Loucy (cell line): Measurements from ENCODE around the gene MAP4K2.

Experiments used
- H2AFZ ChIP-seq: fragments of 200-600 bp; sonication (generic); 2 replicates; pipeline ENCODE4 v1.6.0; 2016; ENCODE audit warnings: antibody characterized with exemption, mild to moderate bottlenecking, low read length, moderate library complexity
- H3F3A ChIP-seq: fragments of 200-600 bp; 2 replicates; pipeline ENCODE4 v1.6.0; 2016; ENCODE audit warnings: antibody characterized with exemption, low read depth, mild to moderate bottlenecking
- H3K27me3 ChIP-seq: fragments of 200-600 bp; sonication (generic); 2 replicates; pipeline ENCODE4 v1.6.1; 2014; ENCODE audit warnings: low read length, mild to moderate bottlenecking; ENCODE audit not compliant: insufficient read depth, poor library complexity, severe bottlenecking
- H3K36me3 ChIP-seq: fragments of 200-600 bp; sonication (generic); 2 replicates; pipeline ENCODE4 v1.6.1; 2016; ENCODE audit warnings: low read length; ENCODE audit not compliant: insufficient read depth
- H3K4me1 ChIP-seq: fragments of 200-600 bp; sonication (generic); 2 replicates; pipeline ENCODE4 v1.5.1; 2014; ENCODE audit warnings: low read length, mild to moderate bottlenecking; ENCODE audit not compliant: insufficient read depth, poor library complexity, severe bottlenecking
- H3K4me2 ChIP-seq: fragments of 200-600 bp; sonication (generic); 2 replicates; pipeline ENCODE4 v1.6.0; 2014; ENCODE audit warnings: antibody characterized with exemption, low read length, low read depth, mild to moderate bottlenecking; ENCODE audit not compliant: poor library complexity, severe bottlenecking
- H3K4me3 ChIP-seq: fragments of 200-600 bp; sonication (generic); 2 replicates; pipeline ENCODE4 v1.5.1; 2014; ENCODE audit warnings: low read length, mild to moderate bottlenecking, mixed read lengths; ENCODE audit not compliant: poor library complexity, severe bottlenecking
- H3K79me2 ChIP-seq: fragments of 200-600 bp; sonication (generic); 2 replicates; pipeline ENCODE4 v1.6.1; 2014; ENCODE audit warnings: low read length; ENCODE audit not compliant: insufficient read depth
- H3K9ac ChIP-seq: fragments of 200-600 bp; sonication (generic); 2 replicates; pipeline ENCODE4 v1.6.0; 2014; ENCODE audit warnings: mild to moderate bottlenecking, low read depth, low read length, moderate library complexity; ENCODE audit not compliant: poor library complexity, severe bottlenecking
- H3K9me2 ChIP-seq: fragments of 200-600 bp; sonication (generic); replicated peaks from 2 replicates; pipeline ENCODE4 v1.6.1; 2016; ENCODE audit warnings: low read depth, low read length, mixed read lengths
- H3K9me3 ChIP-seq: fragments of 200-600 bp; sonication (generic); 2 replicates; pipeline ENCODE4 v1.6.1; 2014; ENCODE audit warnings: mild to moderate bottlenecking, antibody characterized with exemption, low read length, low read depth; ENCODE audit not compliant: insufficient read depth
- H4K20me1 ChIP-seq: fragments of 200-600 bp; sonication (generic); 2 replicates; pipeline ENCODE4 v1.6.0; 2014; ENCODE audit warnings: antibody characterized with exemption, low read length, mild to moderate bottlenecking; ENCODE audit not compliant: insufficient read depth, poor library complexity, severe bottlenecking
- EZH2phosphoT487 ChIP-seq: fragments of 200-600 bp; IDR thresholded peaks from 2 replicates; pipeline ENCODE4 v1.6.1; 2018; ENCODE audit warnings: antibody characterized with exemption, mild to moderate bottlenecking, moderate library complexity, borderline replicate concordance
- TF ChIP-seq, protein P1 (sequence below): fragments of 200-600 bp; sonication (generic); conservative IDR thresholded peaks from 2 replicates; pipeline ENCODE4 v1.5.1; 2014; ENCODE audit warnings: mild to moderate bottlenecking, antibody characterized with exemption, low read length

The MAP4K2 gene

DNA sequence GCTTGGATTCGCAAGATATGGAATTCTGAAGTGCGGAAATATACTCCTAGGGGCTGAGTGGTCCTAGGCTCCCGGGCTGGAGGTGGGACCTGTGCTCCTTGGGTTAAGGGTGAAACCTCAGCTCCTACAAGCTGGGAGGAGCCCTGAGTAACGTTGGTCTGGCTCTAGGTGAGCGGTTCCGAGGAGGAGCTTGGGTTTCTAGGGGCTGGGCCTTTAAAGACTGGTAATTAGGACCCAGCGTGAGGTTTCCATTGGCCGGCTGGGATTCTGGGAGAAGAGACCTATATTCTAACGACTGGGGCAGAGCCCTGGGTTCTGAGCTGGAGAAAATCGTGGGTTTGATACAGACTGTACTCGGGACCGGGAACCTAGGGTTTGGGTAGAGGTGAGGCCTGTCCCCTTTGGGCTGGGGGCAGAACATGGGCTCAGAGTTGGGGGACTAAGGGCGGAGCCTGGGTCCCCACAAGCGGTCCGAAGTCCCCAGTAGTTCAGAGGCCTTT lies 882 bp upstream of the MAP4K2 start:
- H3K4me1 ChIP-seq = peaks cover 31% of the 10 kb centered on the region
- peak overlapping the region; percentile 85 for H3K4me3 ChIP-seq
- H3K27me3 ChIP-seq = no peaks in the 10 kb centered on the region
- no peaks in the 10 kb centered on the region for H3K9me3 ChIP-seq
- H2AFZ ChIP-seq = peak overlapping the region; percentile 72
- no peaks in the 10 kb centered on the region for H4K20me1 ChIP-seq
- peak overlapping the region; percentile 99 for H3K4me2 ChIP-seq
- no peaks in the 10 kb centered on the region for H3F3A ChIP-seq
- TF ChIP-seq, protein P1, sequence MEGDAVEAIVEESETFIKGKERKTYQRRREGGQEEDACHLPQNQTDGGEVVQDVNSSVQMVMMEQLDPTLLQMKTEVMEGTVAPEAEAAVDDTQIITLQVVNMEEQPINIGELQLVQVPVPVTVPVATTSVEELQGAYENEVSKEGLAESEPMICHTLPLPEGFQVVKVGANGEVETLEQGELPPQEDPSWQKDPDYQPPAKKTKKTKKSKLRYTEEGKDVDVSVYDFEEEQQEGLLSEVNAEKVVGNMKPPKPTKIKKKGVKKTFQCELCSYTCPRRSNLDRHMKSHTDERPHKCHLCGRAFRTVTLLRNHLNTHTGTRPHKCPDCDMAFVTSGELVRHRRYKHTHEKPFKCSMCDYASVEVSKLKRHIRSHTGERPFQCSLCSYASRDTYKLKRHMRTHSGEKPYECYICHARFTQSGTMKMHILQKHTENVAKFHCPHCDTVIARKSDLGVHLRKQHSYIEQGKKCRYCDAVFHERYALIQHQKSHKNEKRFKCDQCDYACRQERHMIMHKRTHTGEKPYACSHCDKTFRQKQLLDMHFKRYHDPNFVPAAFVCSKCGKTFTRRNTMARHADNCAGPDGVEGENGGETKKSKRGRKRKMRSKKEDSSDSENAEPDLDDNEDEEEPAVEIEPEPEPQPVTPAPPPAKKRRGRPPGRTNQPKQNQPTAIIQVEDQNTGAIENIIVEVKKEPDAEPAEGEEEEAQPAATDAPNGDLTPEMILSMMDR = no peak
- TF ChIP-seq EZH2phosphoT487 = no peak
- H3K36me3 ChIP-seq = no peaks in the 10 kb centered on the region
- no peaks in the 10 kb centered on the region for H3K9me2 ChIP-seq
- H3K79me2 ChIP-seq = no peaks in the 10 kb centered on the region; the same call in 1 of the 2 replicates
- peak overlapping the region; percentile 81 for H3K9ac ChIP-seq

DNA sequence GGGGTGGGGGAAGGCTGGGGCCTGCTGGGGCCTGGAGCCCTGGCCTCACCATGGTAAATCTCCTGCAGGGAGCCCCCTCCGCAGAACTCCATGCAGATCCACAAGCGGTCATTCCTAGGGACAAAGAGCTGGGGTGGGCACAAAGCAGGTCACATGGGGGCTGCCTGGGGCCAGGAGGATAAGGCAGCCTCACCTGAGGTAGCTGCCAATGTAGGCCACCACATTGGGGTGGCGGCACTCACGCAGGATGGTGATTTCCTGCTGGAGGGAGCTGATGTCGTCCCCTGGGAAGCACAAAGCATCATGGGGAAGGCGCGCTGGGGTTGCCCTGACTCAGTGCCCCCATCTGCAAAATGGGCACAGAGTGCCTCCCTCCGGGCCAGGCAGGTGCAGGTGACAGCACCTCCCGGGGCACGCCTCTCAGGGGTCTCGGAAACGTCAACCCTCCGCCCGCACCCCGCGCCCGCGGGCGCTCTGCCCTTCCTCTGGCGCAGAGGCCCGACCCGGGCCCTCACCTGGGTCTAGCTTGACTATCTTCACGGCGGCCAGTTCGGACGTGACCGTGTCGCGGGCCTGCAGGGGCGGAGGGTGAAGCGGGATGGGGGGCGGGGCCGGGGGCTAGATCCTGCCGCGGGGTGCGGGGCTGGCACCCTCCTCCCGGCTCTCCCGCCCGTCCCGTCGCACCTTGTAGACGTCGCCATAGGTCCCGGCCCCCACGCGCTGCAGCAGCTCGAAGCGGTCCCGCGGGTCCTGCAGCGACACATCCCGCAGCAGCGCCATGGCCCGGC lies 450 bp downstream of the MAP4K2 start:
- TF ChIP-seq, protein P1 = no peak
- TF ChIP-seq EZH2phosphoT487 = no peak
- H3K9ac ChIP-seq = no peak overlapping the region
- no peaks in the 10 kb centered on the region for H3K9me2 ChIP-seq
- H3K4me3 ChIP-seq = no peak overlapping the region
- no peak overlapping the region for H2AFZ ChIP-seq
- H3K79me2 ChIP-seq = no peaks in the 10 kb centered on the region
- H3K9me3 ChIP-seq = no peaks in the 10 kb centered on the region
- H4K20me1 ChIP-seq = no peaks in the 10 kb centered on the region
- H3K27me3 ChIP-seq = no peaks in the 10 kb centered on the region
- no peak overlapping the region for H3K4me2 ChIP-seq
- H3K4me1 ChIP-seq = peaks cover 31% of the 10 kb centered on the region
- no peaks in the 10 kb centered on the region for H3F3A ChIP-seq
- no peaks in the 10 kb centered on the region for H3K36me3 ChIP-seq

DNA sequence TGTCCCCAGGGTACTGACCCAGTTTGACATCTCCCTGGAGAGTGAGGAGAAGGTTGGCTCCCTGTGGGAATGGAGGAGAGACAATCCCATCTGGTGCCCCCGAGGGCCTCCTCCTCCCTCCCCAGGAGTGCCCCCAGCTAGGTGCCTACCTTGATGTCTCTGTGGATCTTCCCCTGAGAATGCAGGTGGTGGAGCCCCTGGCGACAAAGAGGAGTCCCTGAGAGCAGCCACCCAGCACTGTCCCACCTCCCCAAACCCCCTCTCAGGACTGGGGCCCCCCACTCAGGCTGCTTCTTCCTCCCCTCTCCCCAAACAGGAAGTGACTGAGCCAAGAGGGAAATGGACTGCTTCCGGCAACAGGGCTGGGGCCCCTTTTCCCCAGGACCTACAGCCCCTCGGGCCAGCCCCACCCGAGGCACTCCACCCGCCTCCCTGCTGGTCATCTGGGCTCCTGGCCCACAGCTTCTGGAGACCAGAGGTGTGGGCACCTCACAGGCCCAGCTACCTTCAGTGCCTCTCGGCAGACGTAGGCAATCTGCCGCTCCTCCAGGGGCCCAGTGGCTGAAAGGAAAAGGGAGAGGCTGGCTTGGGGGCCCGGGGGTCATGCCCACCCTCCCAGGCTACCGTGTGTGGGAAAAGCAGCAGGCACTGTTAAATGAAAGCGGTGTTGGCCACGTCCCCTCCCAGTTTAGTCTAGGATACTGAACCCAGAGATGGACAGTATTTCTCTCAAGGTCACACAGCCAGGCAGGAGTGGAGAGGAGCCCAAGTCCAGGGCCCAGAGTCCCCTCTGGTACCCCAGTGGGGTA lies 1.2 kb downstream of the MAP4K2 start:
- Histone ChIP-seq H3K4me1 (peaks cover 38% of the 10 kb centered on the region), H3K4me3 (no peak overlapping the region), H3K9ac (peak overlapping the region; percentile 27), H3K79me2 (no peaks in the 10 kb centered on the region), H3K9me2 (no peaks in the 10 kb centered on the region), H3K4me2 (peak overlapping the region; percentile 13), H3K27me3 (no peaks in the 10 kb centered on the region), H4K20me1 (no peaks in the 10 kb centered on the region), H3K36me3 (no peaks in the 10 kb centered on the region), H3K9me3 (no peaks in the 10 kb centered on the region), H3F3A (no peaks in the 10 kb centered on the region), H2AFZ (no peak overlapping the region)
- TF ChIP-seq EZH2phosphoT487 = no peak
- TF ChIP-seq, protein P1 = no peak
